Smooth muscle cell (in vitro differentiated cells): ENCODE measurements around the gene MYL7. TPM values are rescaled to one million over a fixed set of nuclear protein-coding genes. Genes with fewer than 3 reads are reported as not detected.

Experiments used
- DNase-seq: peaks from one replicate; lab custom pipeline; 2025; ENCODE audit not compliant: unreplicated experiment; lab: John Stamatoyannopoulos, UW
- H2AFZ ChIP-seq: fragments of 200-600 bp; sonication (generic); 2 replicates; pipeline ENCODE4 v1.6.0; 2016; ENCODE audit warnings: antibody characterized with exemption, low read depth, mild to moderate bottlenecking
- H3F3A ChIP-seq: fragments of 200-600 bp; sonication (generic); 2 replicates; pipeline ENCODE4 v1.6.0; 2017; ENCODE audit warnings: antibody characterized with exemption, low read depth
- H3K27ac ChIP-seq: fragments of 200-600 bp; sonication (generic); 2 replicates; pipeline ENCODE4 v1.5.1; 2016; ENCODE audit warnings: low read depth, mild to moderate bottlenecking
- H3K27me3 ChIP-seq: fragments of 200-600 bp; sonication (generic); 2 replicates; pipeline ENCODE4 v1.6.1; 2016; ENCODE audit warnings: low read depth, mild to moderate bottlenecking
- H3K36me3 ChIP-seq: fragments of 200-600 bp; sonication (generic); 2 replicates; pipeline ENCODE4 v1.5.1; 2016; ENCODE audit warnings: low read depth
- H3K4me1 ChIP-seq: fragments of 200-600 bp; sonication (generic); 2 replicates; pipeline ENCODE4 v1.5.1; 2016; ENCODE audit warnings: low read depth
- H3K4me2 ChIP-seq: fragments of 200-600 bp; sonication (generic); 2 replicates; pipeline ENCODE4 v1.6.0; 2016; ENCODE audit warnings: mild to moderate bottlenecking
- H3K4me3 ChIP-seq: fragments of 200-600 bp; sonication (generic); 2 replicates; pipeline ENCODE4 v1.5.1; 2016; ENCODE audit warnings: mild to moderate bottlenecking
- H3K79me2 ChIP-seq: fragments of 200-600 bp; sonication (generic); 2 replicates; pipeline ENCODE4 v1.6.0; 2016; ENCODE audit warnings: low read depth, mild to moderate bottlenecking
- H3K9ac ChIP-seq: fragments of 200-600 bp; sonication (generic); 2 replicates; pipeline ENCODE4 v1.6.0; 2016; ENCODE audit warnings: low read depth
- H3K9me3 ChIP-seq: fragments of 200-600 bp; sonication (generic); replicated peaks from 2 replicates; pipeline ENCODE4 v1.5.1; 2016; ENCODE audit warnings: low read depth
- H4K20me1 ChIP-seq: fragments of 200-600 bp; sonication (generic); 2 replicates; pipeline ENCODE4 v1.6.0; 2016; ENCODE audit warnings: low read depth
- CTCF ChIP-seq: fragments of 200-600 bp; sonication (generic); IDR thresholded peaks from 2 replicates; pipeline ENCODE4 v1.5.1; 2017; ENCODE audit warnings: borderline replicate concordance, mild to moderate bottlenecking, antibody characterized with exemption; ENCODE audit not compliant: insufficient read depth, poor library complexity, severe bottlenecking
- WGBS: methylation state at CpG from one replicate; pipeline ENCODE4 v1.1.7; 2016; ENCODE audit warnings: low lambda C conversion rate; 5-methylcytosine and 5-hydroxymethylcytosine counted together
- polyA plus RNA-seq: library from polyadenylated mRNA; unstranded; fragments of >200 nt; fragmentation: Nextera tagmentation; extraction: Ambion mirVana; gene quantifications from 2 replicates; pipeline ENCODE4 v1.2.1, GENCODE V29; 2016
- total RNA-seq: library from RNA; depleted of rRNA; stranded (reverse); fragments of >200 nt; gene quantifications from 2 replicates; pipeline ENCODE4 v1.2.3, GENCODE V29; 2014

The MYL7 gene
- total and polyA plus RNA-seq, 2 experiments from 2014 or later, result 35.8 to 95.1 TPM

- Histone ChIP-seq H3K9me3 (no peaks in the 10 kb centered on the region), H3K36me3 (no peaks in the 10 kb centered on the region), H3K79me2 (no peaks in the 10 kb centered on the region), H3K9ac (no peak overlapping the region), H4K20me1 (no peaks in the 10 kb centered on the region), H3K4me2 (no peak overlapping the region), H3K27me3 (no peaks in the 10 kb centered on the region), H3F3A (no peaks in the 10 kb centered on the region), H3K4me3 (no peak overlapping the region), H2AFZ (no peak overlapping the region), H3K4me1 (no peaks in the 10 kb centered on the region), H3K27ac (no peak overlapping the region)
- WGBS, result 93% methylated on average over 12 of the region's 12 CpGs
- no peak for TF ChIP-seq CTCF
- no peak for DNase-seq
These were observed 26.4 kb downstream of the MYL7 start for GRCh38 chr7:44114586-44115310.

- no peak overlapping the region for H3K27ac ChIP-seq
- WGBS, result 94% methylated on average over 24 of the region's 24 CpGs
These were observed 27.3 kb downstream of the MYL7 start for GRCh38 chr7:44113764-44114354.

GRCh38 chr7:44112997-44113763 is 28.0 kb downstream of the MYL7 start:
- H3K4me1 ChIP-seq, result no peaks in the 10 kb centered on the region
- no peaks in the 10 kb centered on the region for H3K79me2 ChIP-seq
- H3K27me3 ChIP-seq, result no peaks in the 10 kb centered on the region
- WGBS, result 95% methylated on average over 17 of the region's 34 CpGs
- no peaks in the 10 kb centered on the region for H3K9me3 ChIP-seq
- no peaks in the 10 kb centered on the region for H4K20me1 ChIP-seq
- no peak overlapping the region for H3K9ac ChIP-seq
- H3F3A ChIP-seq, result no peaks in the 10 kb centered on the region
- H2AFZ ChIP-seq, result no peak overlapping the region
- no peak overlapping the region for H3K4me3 ChIP-seq
- DNase-seq, result no peak
- no peaks in the 10 kb centered on the region for H3K36me3 ChIP-seq
- H3K27ac ChIP-seq, result no peak overlapping the region
- TF ChIP-seq CTCF, result no peak
- no peak overlapping the region for H3K4me2 ChIP-seq

More at GRCh38 chr7:44113764-44114354, 27.3 kb downstream of the MYL7 start:
- no peaks in the 10 kb centered on the region for H4K20me1 ChIP-seq
- H3K36me3 ChIP-seq, result no peaks in the 10 kb centered on the region
- TF ChIP-seq CTCF, result no peak
- H3K4me1 ChIP-seq, result no peaks in the 10 kb centered on the region
- no peaks in the 10 kb centered on the region for H3K27me3 ChIP-seq
- H3K9ac ChIP-seq, result no peak overlapping the region
- H3K4me3 ChIP-seq, result no peak overlapping the region
- H3K9me3 ChIP-seq, result no peaks in the 10 kb centered on the region
- no peak overlapping the region for H2AFZ ChIP-seq
- H3K79me2 ChIP-seq, result no peaks in the 10 kb centered on the region
- H3K4me2 ChIP-seq, result no peak overlapping the region
- DNase-seq, result no peak
- H3F3A ChIP-seq, result no peaks in the 10 kb centered on the region
